Testis (tissue), 3 donors: Measurements from ENCODE around the gene SPATA24. TPM values are rescaled to one million over a fixed set of nuclear protein-coding genes. Genes with fewer than 3 reads are reported as not detected.

Experiments used
- DNase-seq: peaks from one replicate; pipeline ENCODE4 v3.0.0-alpha.2; 2019
- H3K27ac ChIP-seq, 2 donors: fragments of 200-600 bp; sonication (generic); one replicate each; pipeline ENCODE4 v1.5.1; 2019
- H3K27me3 ChIP-seq: fragments of 200-600 bp; sonication (generic); one replicate; pipeline ENCODE4 v1.5.1; 2019
- H3K36me3 ChIP-seq: fragments of 200-600 bp; sonication (generic); one replicate; pipeline ENCODE4 v1.5.1; 2017; ENCODE audit warnings: low read depth; ENCODE audit errors: missing control alignments
- H3K4me1 ChIP-seq: fragments of 200-600 bp; sonication (generic); one replicate; pipeline ENCODE4 v1.5.1; 2019
- H3K4me3 ChIP-seq, 2 donors: fragments of 200-600 bp; sonication (generic); one replicate each; pipeline ENCODE4 v1.5.1; 2017 to 2019
- H3K9me3 ChIP-seq: fragments of 200-600 bp; sonication (generic); one replicate; pipeline ENCODE4 v1.5.1; 2017
- CTCF ChIP-seq, 3 experiments: fragments of 450-650 bp in 2 of 3; fragments of 200-600 bp in 1 of 3; sonication (generic) in 1 of 3; IDR thresholded peaks; one replicate each; pipeline ENCODE4 v1.5.1; 2016 to 2019; ENCODE audit warnings: antibody characterized with exemption in 3 of 3, mild to moderate bottlenecking in 2 of 3, moderate library complexity in 1 of 3
- POLR2A ChIP-seq: fragments of 450-650 bp; IDR thresholded peaks from one replicate; pipeline ENCODE4 v1.6.1; 2017; ENCODE audit warnings: antibody characterized with exemption, mild to moderate bottlenecking, moderate library complexity
- WGBS, 2 donors: methylation state at CpG; one replicate each; pipeline ENCODE4 v1.1.5; 2018; 5-methylcytosine and 5-hydroxymethylcytosine counted together
- intact Hi-C: fragments of 100-400 bp; cut with DNase I; formaldehyde crosslinking; loops from one replicate; pipeline ENCODE4 v1.15.1; 2023; ENCODE audit warnings: low total_unique reads
- polyA plus RNA-seq: library from polyadenylated mRNA; stranded (reverse); fragments of 350-450 nt; fragmentation: Illumina TruSeq; extraction: RNeasy Lipid Tissue Mini Kit (QIAGEN cat#74804); gene quantifications from one replicate; pipeline ENCODE4 v1.2.3, GENCODE V29; 2014; ENCODE audit warnings: low read depth, low replicate concordance; ENCODE audit not compliant: insufficient read depth
- total RNA-seq, 2 donors: library from RNA; depleted of rRNA; stranded (reverse); fragments of >200 nt; gene quantifications; one replicate each; pipeline ENCODE4 v1.2.3, GENCODE V29; 2016

The SPATA24 gene
- total and polyA plus RNA-seq, 3 donors from 2014 or later: 45.2 to 185 (median 94.6) TPM

- peaks cover 10% of the 10 kb centered on the region for H3K4me1 ChIP-seq
- no peak for DNase-seq
- no peak overlapping the region for H3K27ac ChIP-seq
- no peaks in the 10 kb centered on the region for H3K9me3 ChIP-seq
- 77 to 83% methylated on average over 3 to 9 of the region's 9 CpGs for WGBS, 2 donors
- intact Hi-C loops: no loop called here
- no peaks in the 10 kb centered on the region for H3K27me3 ChIP-seq
- H3K4me3 ChIP-seq: no peak overlapping the region
- TF ChIP-seq CTCF (IDR thresholded peaks at IDR 0.05) (no peak), POLR2A (no peak)
- H3K36me3 ChIP-seq: no peaks in the 10 kb centered on the region
Measured at GRCh38 chr5:139416651-139417050, 12.8 kb upstream of the SPATA24 start.

GRCh38 chr5:139415869-139416268 lies 12.0 kb upstream of the SPATA24 start:
- no peak for TF ChIP-seq POLR2A
- TF ChIP-seq CTCF (IDR thresholded peaks at IDR 0.05): no peak
- Histone ChIP-seq H3K4me1 (peaks cover 10% of the 10 kb centered on the region), H3K27ac (no peak overlapping the region), H3K27me3 (no peaks in the 10 kb centered on the region), H3K9me3 (no peaks in the 10 kb centered on the region), H3K4me3 (no peak overlapping the region), H3K36me3 (no peaks in the 10 kb centered on the region)
- intact Hi-C loops: no loop called here
- DNase-seq: no peak

- Histone ChIP-seq H3K27ac (no peak overlapping the region), H3K36me3 (no peaks in the 10 kb centered on the region), H3K27me3 (no peaks in the 10 kb centered on the region), H3K9me3 (no peaks in the 10 kb centered on the region), H3K4me1 (peaks cover 10% of the 10 kb centered on the region), H3K4me3 (no peak overlapping the region)
- TF ChIP-seq POLR2A (no peak), CTCF (IDR thresholded peaks at IDR 0.05) (no peak)
- DNase-seq: no peak
- intact Hi-C loops: no loop called here
- 75 to 87% methylated on average over 8 of the region's 8 CpGs for WGBS, 2 donors
Measured at GRCh38 chr5:139415221-139415861, 11.5 kb upstream of the SPATA24 start.

- Histone ChIP-seq H3K27me3 (no peaks in the 10 kb centered on the region), H3K4me1 (peaks cover 10% of the 10 kb centered on the region), H3K36me3 (no peaks in the 10 kb centered on the region), H3K4me3 (no peak overlapping the region), H3K27ac (no peak overlapping the region), H3K9me3 (no peaks in the 10 kb centered on the region)
- WGBS, 2 donors: 84 to 87% methylated on average over 9 of the region's 9 CpGs
- TF ChIP-seq CTCF (IDR thresholded peaks at IDR 0.05): no peak
- no peak for TF ChIP-seq POLR2A
- intact Hi-C loops: no loop called here
- DNase-seq: no peak
Measured at GRCh38 chr5:139414581-139415130, 10.8 kb upstream of the SPATA24 start.

GRCh38 chr5:139413963-139414362 lies 10.1 kb upstream of the SPATA24 start:
- H3K4me3 ChIP-seq: no peak overlapping the region
- no peaks in the 10 kb centered on the region for H3K36me3 ChIP-seq
- no peaks in the 10 kb centered on the region for H3K27me3 ChIP-seq
- H3K9me3 ChIP-seq: no peaks in the 10 kb centered on the region
- 91 to 93% methylated on average over 6 of the region's 6 CpGs for WGBS, 2 donors
- H3K27ac ChIP-seq: no peak overlapping the region
- peaks cover 10% of the 10 kb centered on the region for H3K4me1 ChIP-seq
- no peak for TF ChIP-seq CTCF (IDR thresholded peaks at IDR 0.05)
- TF ChIP-seq POLR2A: no peak
- DNase-seq: no peak
- intact Hi-C loops: no loop called here
